IMR-90 (cell line): Measurements from ENCODE around the gene C7orf57. TPM values are rescaled to one million over a fixed set of nuclear protein-coding genes. Genes with fewer than 3 reads are reported as not detected.

Experiments used
- ATAC-seq: fragments of 200-7000 bp; cut with Tn5 transposase; 2 replicates; pipeline ENCODE4 v1.9.1; 2020; ENCODE audit warnings: low read depth, mild to moderate bottlenecking, moderate library complexity
- BruUV-seq: library from RNA; stranded (reverse); fragments of 400-500 nt; replicated peaks from 2 replicates; lab custom pipeline; 2021; lab: Mats Ljungman, UMichigan
- CTCF ChIA-PET: fragments of 300-600 bp; formaldehyde crosslinking; extraction: SDS; loops from one replicate; lab custom pipeline; 2021; ENCODE audit warnings: antibody characterized with exemption; lab: Yijun Ruan, JAX
- POLR2A ChIA-PET: fragments of 300-600 bp; sonication (Branson Sonifier 250); formaldehyde crosslinking; loops from one replicate; lab custom pipeline; 2022; ENCODE audit warnings: antibody characterized with exemption; ENCODE audit not compliant: unreplicated experiment; lab: Charles Lee
- DNase-seq: peaks from one replicate; pipeline ENCODE4 v3.0.0; 2013
- H2AFZ ChIP-seq: replicated peaks from 2 replicates; pipeline ENCODE3; 2013; ENCODE audit warnings: low read length, mild to moderate bottlenecking; ENCODE audit not compliant: poor library complexity
- H2AK5ac ChIP-seq: 2 replicates; pipeline ENCODE4 v1.6.1; 2013; ENCODE audit warnings: low read depth, low read length, inconsistent platforms
- H2AK9ac ChIP-seq: replicated peaks from 2 replicates; pipeline ENCODE3; 2013; ENCODE audit warnings: mild to moderate bottlenecking, low read depth, low read length, moderate library complexity; ENCODE audit not compliant: poor library complexity
- H2BK120ac ChIP-seq: 2 replicates; pipeline ENCODE4 v1.6.1; 2013; ENCODE audit warnings: low read depth, low read length, inconsistent platforms
- H2BK15ac ChIP-seq: 3 replicates; pipeline ENCODE4 v1.6.1; 2013; ENCODE audit warnings: low read depth, low read length, inconsistent platforms
- H2BK20ac ChIP-seq: 2 replicates; pipeline ENCODE4 v1.6.1; 2013; ENCODE audit warnings: low read depth, mild to moderate bottlenecking, inconsistent platforms, low read length, moderate library complexity
- H2BK5ac ChIP-seq: 2 replicates; pipeline ENCODE4 v1.6.1; 2013; ENCODE audit warnings: mild to moderate bottlenecking, low read depth, low read length, inconsistent platforms; ENCODE audit not compliant: poor library complexity, severe bottlenecking
- H3K14ac ChIP-seq: replicated peaks from 2 replicates; pipeline ENCODE4 v1.6.1; 2013; ENCODE audit warnings: low read depth, low read length, inconsistent platforms
- H3K18ac ChIP-seq: 2 replicates; pipeline ENCODE4 v1.6.1; 2013; ENCODE audit warnings: low read depth, low read length, control low read depth
- H3K23ac ChIP-seq: 2 replicates; pipeline ENCODE4 v1.6.1; 2013; ENCODE audit warnings: low read depth, low read length, inconsistent platforms
- H3K27ac ChIP-seq: 2 replicates; pipeline ENCODE4 v1.5.1; 2013; ENCODE audit warnings: mild to moderate bottlenecking, control low read depth, low read length; ENCODE audit not compliant: insufficient read depth
- H3K27me3 ChIP-seq: 2 replicates; pipeline ENCODE4 v1.6.1; 2013; ENCODE audit warnings: low read length; ENCODE audit not compliant: control insufficient read depth, insufficient read depth
- H3K36me3 ChIP-seq: 2 replicates; pipeline ENCODE4 v1.6.1; 2013; ENCODE audit warnings: low read length, mixed read lengths; ENCODE audit not compliant: control insufficient read depth, insufficient read depth
- H3K4ac ChIP-seq: 2 replicates; pipeline ENCODE4 v1.6.1; 2013; ENCODE audit warnings: low read depth, low read length, inconsistent platforms
- H3K4me1 ChIP-seq: 2 replicates; pipeline ENCODE4 v1.6.1; 2013; ENCODE audit warnings: low read length, mixed read lengths; ENCODE audit not compliant: control insufficient read depth, insufficient read depth
- H3K4me2 ChIP-seq: 2 replicates; pipeline ENCODE4 v1.6.1; 2013; ENCODE audit warnings: low read depth, mild to moderate bottlenecking, control low read depth, low read length, moderate library complexity
- H3K4me3 ChIP-seq: 2 replicates; pipeline ENCODE4 v1.5.1; 2013; ENCODE audit warnings: low read depth, mild to moderate bottlenecking, control low read depth, low read length, moderate library complexity; ENCODE audit not compliant: insufficient read depth
- H3K56ac ChIP-seq: 2 replicates; pipeline ENCODE4 v1.6.1; 2013; ENCODE audit warnings: low read length, inconsistent platforms; ENCODE audit not compliant: insufficient read depth; ENCODE audit errors: extremely low read depth
- H3K79me1 ChIP-seq, 2 experiments: 2 replicates each; pipeline ENCODE4 v1.6.1; 2013; ENCODE audit warnings: low read length in 2 of 2, inconsistent platforms in 1 of 2, low read depth in 1 of 2
- H3K9ac ChIP-seq: 2 replicates; pipeline ENCODE4 v1.6.1; 2013; ENCODE audit warnings: low read depth, low read length, control low read depth
- H3K9me1 ChIP-seq: 2 replicates; pipeline ENCODE4 v1.6.1; 2013; ENCODE audit warnings: low read length, inconsistent platforms; ENCODE audit not compliant: insufficient read depth
- H3K9me3 ChIP-seq: 2 replicates; pipeline ENCODE4 v1.6.1; 2013; ENCODE audit warnings: low read length; ENCODE audit not compliant: control insufficient read depth, insufficient read depth
- H4K20me1 ChIP-seq: 2 replicates; pipeline ENCODE4 v1.6.1; 2013; ENCODE audit warnings: low read length, inconsistent platforms; ENCODE audit not compliant: insufficient read depth
- H4K5ac ChIP-seq: 2 replicates; pipeline ENCODE4 v1.6.1; 2013; ENCODE audit warnings: mild to moderate bottlenecking, low read depth, low read length, control low read depth
- H4K8ac ChIP-seq, 2 experiments: 2 replicates each; pipeline ENCODE4 v1.6.1; 2013; ENCODE audit warnings: low read depth in 2 of 2, low read length in 2 of 2, control low read depth in 1 of 2, inconsistent platforms in 1 of 2
- H4K91ac ChIP-seq: 2 replicates; pipeline ENCODE4 v1.6.1; 2013; ENCODE audit warnings: low read depth, low read length, inconsistent platforms; ENCODE audit not compliant: insufficient read depth
- BHLHE40 ChIP-seq: fragments of 150-350 bp; IDR thresholded peaks from 2 replicates; pipeline ENCODE4 v1.6.1; 2016; ENCODE audit warnings: mild to moderate bottlenecking, low read depth, low read length
- CHD1 ChIP-seq: IDR thresholded peaks from 2 replicates; pipeline ENCODE4 v1.6.1; 2012; ENCODE audit warnings: low read depth, low read length, improper control_type of control experiment
- NFE2L2 ChIP-seq: fragments of 150-350 bp; IDR thresholded peaks from 2 replicates; pipeline ENCODE4 v1.6.1; 2016; ENCODE audit warnings: low read depth, mild to moderate bottlenecking, low read length
- RFX5 ChIP-seq: IDR thresholded peaks from 2 replicates; pipeline ENCODE4 v1.8.0; 2012; ENCODE audit warnings: low read depth, mild to moderate bottlenecking, low read length, moderate library complexity
- SMC3 ChIP-seq: fragments of 150-350 bp; IDR thresholded peaks from 2 replicates; pipeline ENCODE4 v1.6.1; 2016; ENCODE audit warnings: low read depth, mild to moderate bottlenecking, antibody characterized with exemption, low read length, moderate library complexity
- WGBS, 2 experiments: methylation state at CpG; one replicate each; pipeline versions ENCODE4 v1.1.5 to v1.1.7; 2013; ENCODE audit warnings: missing lambda C conversion rate in 2 of 2; ENCODE audit not compliant: insufficient read length in 1 of 2; ENCODE audit errors: extremely low coverage in 2 of 2; 5-methylcytosine and 5-hydroxymethylcytosine counted together
- dilution Hi-C: fragments of 300-500 bp; cut with HindIII; formaldehyde crosslinking; loops from one replicate; pipeline ENCODE4 v1.14.3; 2018; ENCODE audit warnings: low sequenced_read_pairs; ENCODE audit not compliant: unreplicated experiment
- in situ Hi-C: fragments of 300-500 bp; cut with MboI; formaldehyde crosslinking; loops from 3 replicates; pipeline ENCODE4 v1.14.3; 2019; ENCODE audit warnings: low sequenced_read_pairs, inconsistent platforms, mixed read lengths
- intact Hi-C: fragments of 100-400 bp; cut with micrococcal nuclease; formaldehyde crosslinking; loops from 2 replicates; pipeline ENCODE4 v1.10.0; 2022
- polyA plus RNA-seq, 3 experiments: library from polyadenylated mRNA; depleted of rRNA; stranded (reverse); fragments of >200 nt; gene quantifications; 2 replicates each; pipeline ENCODE4 v1.2.3, GENCODE V29; 2012; ENCODE audit warnings: low replicate concordance in 1 of 3
- total RNA-seq: library from RNA; depleted of rRNA; stranded (reverse); fragments of >200 nt; gene quantifications from 2 replicates; pipeline ENCODE4 v1.2.3, GENCODE V29; 2012

The C7orf57 gene
- total and polyA plus RNA-seq, 2 of the 4 experiments (the other 2 are of a cell fraction): not detected

DNA sequence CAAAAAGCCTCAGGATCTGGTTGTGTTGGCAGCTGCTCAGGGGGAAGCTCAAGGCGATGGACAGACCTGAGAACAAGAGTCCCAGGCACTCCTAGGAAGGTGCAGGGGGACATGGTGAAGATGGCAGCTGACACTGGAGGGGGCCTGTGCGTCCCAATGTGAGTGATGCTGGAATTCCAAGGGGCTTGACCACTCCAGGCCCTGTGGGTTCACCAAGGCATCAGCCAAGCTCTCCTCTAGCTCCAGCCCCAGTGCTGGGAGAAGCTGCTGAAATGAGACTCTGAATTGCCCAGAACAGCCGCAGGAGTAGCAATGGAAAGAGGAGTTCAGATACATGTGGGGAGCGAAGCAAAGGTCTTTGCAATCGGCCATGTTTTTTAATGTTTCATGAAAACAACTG is 69.7 kb downstream of the C7orf57 start:
- POLR2A ChIA-PET: no interaction called here
- no peak overlapping the region for H4K8ac ChIP-seq
- H3K4me1 ChIP-seq: no peaks in the 10 kb centered on the region
- no peak overlapping the region for H3K4me3 ChIP-seq
- no peak overlapping the region for H3K14ac ChIP-seq
- H4K91ac ChIP-seq: no peak overlapping the region
- no peak overlapping the region for H2AFZ ChIP-seq
- no peak overlapping the region for H3K18ac ChIP-seq
- no peak overlapping the region for H3K27ac ChIP-seq
- H3K9ac ChIP-seq: no peak overlapping the region
- H3K27me3 ChIP-seq: no peaks in the 10 kb centered on the region
- peaks cover 53% of the 10 kb centered on the region for H3K36me3 ChIP-seq
- ATAC-seq: no peak
- no peaks in the 10 kb centered on the region; the same call in 1 of the 2 replicates for H3K9me1 ChIP-seq
- no peak overlapping the region for H2AK9ac ChIP-seq
- no peak overlapping the region for H2BK120ac ChIP-seq
- no peak overlapping the region for H3K56ac ChIP-seq
- no peak overlapping the region for H2AK5ac ChIP-seq
- in situ Hi-C loops: loop anchor here (25.0 kb wide), 1 partner anchor 843 kb away; no protein-coding TSS in a partner anchor
- no peak overlapping the region for H3K4me2 ChIP-seq
- WGBS, 2 experiments: 40% methylated on average over 1 of the region's 5 CpGs; no CpG with 5 or more reads in 1 of the 2 experiments
- H2BK20ac ChIP-seq: no peak overlapping the region
- H3K23ac ChIP-seq: no peak overlapping the region
- no peaks in the 10 kb centered on the region for H4K20me1 ChIP-seq
- intact Hi-C loops: no loop called here
- BruUV-seq: no TSS peak
- no peak overlapping the region for H3K4ac ChIP-seq
- no peak for TF ChIP-seq SMC3
- no peak for TF ChIP-seq BHLHE40
- TF ChIP-seq CHD1: no peak
- no peak for TF ChIP-seq NFE2L2
- no peak for TF ChIP-seq RFX5
- no peak overlapping the region for H2BK15ac ChIP-seq
- dilution Hi-C loops: loop anchor here (25.0 kb wide), 1 partner anchor 118 kb away; the partner anchor contains the start of gene HUS1
- H4K5ac ChIP-seq: no peak overlapping the region
- H3K79me1 ChIP-seq: peaks cover 10 to 17% of the 10 kb centered on the region in 2 experiments; a peak in 2 of 4 replicates
- CTCF ChIA-PET: interaction anchor here (1.5 kb wide), 1 partner anchor 113 kb away, joined by 5 read pairs; no protein-coding TSS in a partner anchor
- no peak for DNase-seq
- no peaks in the 10 kb centered on the region for H3K9me3 ChIP-seq
- no peak overlapping the region for H2BK5ac ChIP-seq
